BE2C (cell line): ENCODE results near the gene HSD11B1.
A peak's percentile ranks its signal among the peaks of the same experiment; 100 is the strongest.

Source experiments
- DNase-seq: peaks from one replicate; pipeline ENCODE4 v3.0.0-alpha.2; 2020
- H3K27me3 ChIP-seq: fragments of 250-450 bp; sonication (Bioruptor Pico); 2 replicates; pipeline ENCODE4 v1.5.1; 2020; ENCODE audit warnings: mild to moderate bottlenecking
- H3K36me3 ChIP-seq: fragments of 250-450 bp; sonication (Bioruptor Pico); 2 replicates; pipeline ENCODE4 v1.5.1; 2020; ENCODE audit warnings: mild to moderate bottlenecking
- H3K4me1 ChIP-seq: fragments of 250-450 bp; sonication (Bioruptor Pico); 2 replicates; pipeline ENCODE4 v1.5.1; 2020
- H3K4me3 ChIP-seq: 2 replicates; pipeline ENCODE4 v1.5.1; 2011; ENCODE audit warnings: low read depth, low read length
- H3K9me3 ChIP-seq: fragments of 250-450 bp; sonication (Bioruptor Pico); 2 replicates; pipeline ENCODE4 v1.5.1; 2020
- CTCF ChIP-seq: IDR thresholded peaks from 2 replicates; pipeline ENCODE4 v1.5.1; 2012; ENCODE audit warnings: mild to moderate bottlenecking, low read depth, low read length

HSD11B1 gene

GRCh38 chr1:209783386-209783785, 78.7 kb downstream of the HSD11B1 start:
- Histone ChIP-seq H3K36me3 (no peaks in the 10 kb centered on the region), H3K27me3 (no peaks in the 10 kb centered on the region), H3K9me3 (no peaks in the 10 kb centered on the region), H3K4me3 (peak overlapping the region; percentile 78), H3K4me1 (no peaks in the 10 kb centered on the region)
- no peak for TF ChIP-seq CTCF
- DNase-seq, result no peak
